ENCODE data around the gene RMP24.
A peak's percentile ranks its signal among the peaks of the same experiment; 100 is the strongest.

Gene RMP24

DNA sequence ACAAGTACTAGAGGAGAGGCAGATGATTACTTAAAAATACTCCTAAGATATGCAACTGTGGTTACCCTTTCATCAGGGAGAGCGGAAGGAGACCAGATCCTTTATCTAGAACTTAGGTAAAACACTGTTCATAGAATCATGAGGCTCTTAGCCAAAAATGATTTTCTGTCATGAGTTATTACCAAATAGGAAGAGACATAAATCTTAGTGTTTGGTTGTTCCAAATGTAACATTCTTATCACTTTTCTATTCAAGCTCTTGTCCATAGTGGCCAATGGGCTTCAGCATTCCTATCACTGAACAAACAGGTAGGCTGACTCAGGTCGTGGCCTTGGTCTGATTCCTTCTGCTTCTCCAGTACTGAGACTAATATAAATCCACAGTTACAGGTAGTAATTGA lies 56.4 kb downstream of the RMP24 start (continued):
- TF ChIP-seq, protein P1, sequence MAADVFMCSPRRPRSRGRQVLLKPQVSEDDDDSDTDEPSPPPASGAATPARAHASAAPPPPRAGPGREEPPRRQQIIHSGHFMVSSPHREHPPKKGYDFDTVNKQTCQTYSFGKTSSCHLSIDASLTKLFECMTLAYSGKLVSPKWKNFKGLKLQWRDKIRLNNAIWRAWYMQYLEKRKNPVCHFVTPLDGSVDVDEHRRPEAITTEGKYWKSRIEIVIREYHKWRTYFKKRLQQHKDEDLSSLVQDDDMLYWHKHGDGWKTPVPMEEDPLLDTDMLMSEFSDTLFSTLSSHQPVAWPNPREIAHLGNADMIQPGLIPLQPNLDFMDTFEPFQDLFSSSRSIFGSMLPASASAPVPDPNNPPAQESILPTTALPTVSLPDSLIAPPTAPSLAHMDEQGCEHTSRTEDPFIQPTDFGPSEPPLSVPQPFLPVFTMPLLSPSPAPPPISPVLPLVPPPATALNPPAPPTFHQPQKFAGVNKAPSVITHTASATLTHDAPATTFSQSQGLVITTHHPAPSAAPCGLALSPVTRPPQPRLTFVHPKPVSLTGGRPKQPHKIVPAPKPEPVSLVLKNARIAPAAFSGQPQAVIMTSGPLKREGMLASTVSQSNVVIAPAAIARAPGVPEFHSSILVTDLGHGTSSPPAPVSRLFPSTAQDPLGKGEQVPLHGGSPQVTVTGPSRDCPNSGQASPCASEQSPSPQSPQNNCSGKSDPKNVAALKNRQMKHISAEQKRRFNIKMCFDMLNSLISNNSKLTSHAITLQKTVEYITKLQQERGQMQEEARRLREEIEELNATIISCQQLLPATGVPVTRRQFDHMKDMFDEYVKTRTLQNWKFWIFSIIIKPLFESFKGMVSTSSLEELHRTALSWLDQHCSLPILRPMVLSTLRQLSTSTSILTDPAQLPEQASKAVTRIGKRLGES (CRISPR knock-in tag; IDR thresholded peaks at IDR 0.05; ENCODE audit: borderline replicate concordance), result no peak
- TF ChIP-seq MTA3 (CRISPR knock-in tag; IDR thresholded peaks at IDR 0.05) (no peak), NFE2L1 (CRISPR knock-in tag; IDR thresholded peaks at IDR 0.05; ENCODE audit: borderline replicate concordance) (no peak), KDM4B (CRISPR knock-in tag; IDR thresholded peaks at IDR 0.05) (no peak), KDM5B (CRISPR knock-in tag; IDR thresholded peaks at IDR 0.05; ENCODE audit: borderline replicate concordance) (no peak), DNMT3B (CRISPR knock-in tag; conservative IDR thresholded peaks at IDR 0.05) (no peak), FOXJ3 (CRISPR knock-in tag; IDR thresholded peaks at IDR 0.05; ENCODE audit: borderline replicate concordance) (no peak), FOXA1 (IDR thresholded peaks at IDR 0.05) (no peak), FOXA1 (CRISPR knock-in tag; IDR thresholded peaks at IDR 0.05) (peak; percentile 54; the same call in 1 of the 2 replicates), NFYB (CRISPR knock-in tag; IDR thresholded peaks at IDR 0.05) (0 out of 2 replicates have a peak, but pooled peaks have one; percentile 32), MED8 (CRISPR knock-in tag; IDR thresholded peaks at IDR 0.05; ENCODE audit: insufficient replicate concordance) (no peak), MAZ (IDR thresholded peaks at IDR 0.05; ENCODE audit: borderline replicate concordance, low read depth, low read length) (no peak), MAZ (CRISPR knock-in tag; IDR thresholded peaks at IDR 0.05; ENCODE audit: low read depth) (no peak), ZNF335 (CRISPR knock-in tag; IDR thresholded peaks at IDR 0.05) (no peak)
- TF ChIP-seq, protein P2, sequence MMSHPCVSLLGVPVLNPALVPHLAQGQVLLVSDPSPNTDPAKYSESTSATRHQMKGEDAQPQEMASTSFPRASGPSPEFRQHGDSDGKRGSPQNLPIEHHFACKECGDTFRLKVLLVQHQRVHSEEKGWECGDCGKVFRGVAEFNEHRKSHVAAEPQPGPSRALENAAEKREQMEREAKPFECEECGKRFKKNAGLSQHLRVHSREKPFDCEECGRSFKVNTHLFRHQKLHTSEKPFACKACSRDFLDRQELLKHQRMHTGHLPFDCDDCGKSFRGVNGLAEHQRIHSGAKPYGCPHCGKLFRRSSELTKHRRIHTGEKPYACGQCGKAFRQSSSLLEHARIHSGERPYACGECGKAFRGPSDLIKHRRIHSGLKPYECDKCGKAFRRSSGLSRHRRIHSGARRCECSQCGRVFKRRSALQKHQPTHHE (CRISPR knock-in tag; IDR thresholded peaks at IDR 0.05; ENCODE audit: borderline replicate concordance), result no peak
- TF ChIP-seq, protein P3, sequence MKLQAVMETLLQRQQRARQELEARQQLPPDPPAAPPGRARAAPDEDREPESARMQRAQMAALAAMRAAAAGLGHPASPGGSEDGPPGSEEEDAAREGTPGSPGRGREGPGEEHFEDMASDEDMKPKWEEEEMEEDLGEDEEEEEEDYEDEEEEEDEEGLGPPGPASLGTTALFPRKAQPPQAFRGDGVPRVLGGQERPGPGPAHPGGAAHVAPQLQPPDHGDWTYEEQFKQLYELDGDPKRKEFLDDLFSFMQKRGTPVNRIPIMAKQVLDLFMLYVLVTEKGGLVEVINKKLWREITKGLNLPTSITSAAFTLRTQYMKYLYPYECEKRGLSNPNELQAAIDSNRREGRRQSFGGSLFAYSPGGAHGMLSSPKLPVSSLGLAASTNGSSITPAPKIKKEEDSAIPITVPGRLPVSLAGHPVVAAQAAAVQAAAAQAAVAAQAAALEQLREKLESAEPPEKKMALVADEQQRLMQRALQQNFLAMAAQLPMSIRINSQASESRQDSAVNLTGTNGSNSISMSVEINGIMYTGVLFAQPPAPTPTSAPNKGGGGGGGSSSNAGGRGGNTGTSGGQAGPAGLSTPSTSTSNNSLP (IDR thresholded peaks at IDR 0.05; ENCODE audit: low read depth, low read length), result peak; percentile 35; the same call in 1 of the 2 replicates
- TF ChIP-seq, protein P4, sequence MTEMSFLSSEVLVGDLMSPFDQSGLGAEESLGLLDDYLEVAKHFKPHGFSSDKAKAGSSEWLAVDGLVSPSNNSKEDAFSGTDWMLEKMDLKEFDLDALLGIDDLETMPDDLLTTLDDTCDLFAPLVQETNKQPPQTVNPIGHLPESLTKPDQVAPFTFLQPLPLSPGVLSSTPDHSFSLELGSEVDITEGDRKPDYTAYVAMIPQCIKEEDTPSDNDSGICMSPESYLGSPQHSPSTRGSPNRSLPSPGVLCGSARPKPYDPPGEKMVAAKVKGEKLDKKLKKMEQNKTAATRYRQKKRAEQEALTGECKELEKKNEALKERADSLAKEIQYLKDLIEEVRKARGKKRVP (CRISPR knock-in tag; IDR thresholded peaks at IDR 0.05), result no peak
- TF ChIP-seq, protein P5, sequence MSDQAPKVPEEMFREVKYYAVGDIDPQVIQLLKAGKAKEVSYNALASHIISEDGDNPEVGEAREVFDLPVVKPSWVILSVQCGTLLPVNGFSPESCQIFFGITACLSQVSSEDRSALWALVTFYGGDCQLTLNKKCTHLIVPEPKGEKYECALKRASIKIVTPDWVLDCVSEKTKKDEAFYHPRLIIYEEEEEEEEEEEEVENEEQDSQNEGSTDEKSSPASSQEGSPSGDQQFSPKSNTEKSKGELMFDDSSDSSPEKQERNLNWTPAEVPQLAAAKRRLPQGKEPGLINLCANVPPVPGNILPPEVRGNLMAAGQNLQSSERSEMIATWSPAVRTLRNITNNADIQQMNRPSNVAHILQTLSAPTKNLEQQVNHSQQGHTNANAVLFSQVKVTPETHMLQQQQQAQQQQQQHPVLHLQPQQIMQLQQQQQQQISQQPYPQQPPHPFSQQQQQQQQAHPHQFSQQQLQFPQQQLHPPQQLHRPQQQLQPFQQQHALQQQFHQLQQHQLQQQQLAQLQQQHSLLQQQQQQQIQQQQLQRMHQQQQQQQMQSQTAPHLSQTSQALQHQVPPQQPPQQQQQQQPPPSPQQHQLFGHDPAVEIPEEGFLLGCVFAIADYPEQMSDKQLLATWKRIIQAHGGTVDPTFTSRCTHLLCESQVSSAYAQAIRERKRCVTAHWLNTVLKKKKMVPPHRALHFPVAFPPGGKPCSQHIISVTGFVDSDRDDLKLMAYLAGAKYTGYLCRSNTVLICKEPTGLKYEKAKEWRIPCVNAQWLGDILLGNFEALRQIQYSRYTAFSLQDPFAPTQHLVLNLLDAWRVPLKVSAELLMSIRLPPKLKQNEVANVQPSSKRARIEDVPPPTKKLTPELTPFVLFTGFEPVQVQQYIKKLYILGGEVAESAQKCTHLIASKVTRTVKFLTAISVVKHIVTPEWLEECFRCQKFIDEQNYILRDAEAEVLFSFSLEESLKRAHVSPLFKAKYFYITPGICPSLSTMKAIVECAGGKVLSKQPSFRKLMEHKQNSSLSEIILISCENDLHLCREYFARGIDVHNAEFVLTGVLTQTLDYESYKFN (CRISPR knock-in tag; conservative IDR thresholded peaks at IDR 0.05), result 0 out of 2 replicates have a peak, but pooled peaks have one; percentile 21
